Activated CD4-positive, alpha-beta memory T cell treated with anti-CD3 and anti-CD28 coated beads, Interleukin-2, amount 10 ng/mL, durations not matched to agents 7 days and 5 days (primary cell): ENCODE measurements around the gene UQCR11. TPM values are rescaled to one million over a fixed set of nuclear protein-coding genes. Genes with fewer than 3 reads are reported as not detected.
A peak's percentile ranks its signal among the peaks of the same experiment; 100 is the strongest.

Source experiments
- CTCF ChIA-PET: fragments of 350-600 bp; sonication (Branson Sonifier 250); formaldehyde crosslinking; loops from one replicate; lab custom pipeline; 2021; ENCODE audit warnings: antibody characterized with exemption, inconsistent platforms; lab: Charles Lee
- POLR2A ChIA-PET: fragments of 350-600 bp; sonication (Branson Sonifier 250); formaldehyde crosslinking; loops from one replicate; lab custom pipeline; 2021; ENCODE audit warnings: antibody characterized with exemption; lab: Charles Lee
- DNase-seq: peaks from one replicate; pipeline ENCODE4 v3.0.0-alpha.2; 2020
- H3K27ac Mint-ChIP-seq: one replicate; pipeline ENCODE4 v1.8.0; 2021; ENCODE audit warnings: mild to moderate bottlenecking, mixed read lengths
- H3K27me3 Mint-ChIP-seq: one replicate; pipeline ENCODE4 v1.8.0; 2021; ENCODE audit warnings: mixed read lengths
- H3K36me3 Mint-ChIP-seq: one replicate; pipeline ENCODE4 v1.8.0; 2021; ENCODE audit warnings: low read depth, mixed read lengths
- H3K4me1 Mint-ChIP-seq: one replicate; pipeline ENCODE4 v1.8.0; 2021; ENCODE audit warnings: mixed read lengths
- H3K4me3 Mint-ChIP-seq: one replicate; pipeline ENCODE4 v1.8.0; 2021; ENCODE audit warnings: mild to moderate bottlenecking, mixed read lengths
- H3K9me3 Mint-ChIP-seq: one replicate; pipeline ENCODE4 v1.8.0; 2021; ENCODE audit warnings: mixed read lengths
- total RNA-seq, 2 experiments: library from RNA; stranded (reverse); gene quantifications; one replicate each; pipeline ENCODE4 v1.2.3, GENCODE V29; 2021

Gene UQCR11
- total RNA-seq, 2 experiments from 2014 or later, result 177 to 191 TPM

- POLR2A ChIA-PET, result interaction anchor here (0.8 to 1.3 kb wide), 2 partner anchors 15 to 44 kb away, joined by 3 read pairs; partner anchors contain the start of gene TCF3
- Mint-ChIP-seq H3K9me3 (no peaks in the 10 kb centered on the region), H3K36me3 (peaks cover 11% of the 10 kb centered on the region), H3K27me3 (no peaks in the 10 kb centered on the region), H3K27ac (peak overlapping the region; percentile 66), H3K4me3 (no peak overlapping the region), H3K4me1 (peaks cover 43% of the 10 kb centered on the region)
- peak; percentile 24 for DNase-seq
- CTCF ChIA-PET, result no interaction called here
These were observed 3.3 kb upstream of the UQCR11 start for GRCh38 chr19:1608359-1609102.

DNA sequence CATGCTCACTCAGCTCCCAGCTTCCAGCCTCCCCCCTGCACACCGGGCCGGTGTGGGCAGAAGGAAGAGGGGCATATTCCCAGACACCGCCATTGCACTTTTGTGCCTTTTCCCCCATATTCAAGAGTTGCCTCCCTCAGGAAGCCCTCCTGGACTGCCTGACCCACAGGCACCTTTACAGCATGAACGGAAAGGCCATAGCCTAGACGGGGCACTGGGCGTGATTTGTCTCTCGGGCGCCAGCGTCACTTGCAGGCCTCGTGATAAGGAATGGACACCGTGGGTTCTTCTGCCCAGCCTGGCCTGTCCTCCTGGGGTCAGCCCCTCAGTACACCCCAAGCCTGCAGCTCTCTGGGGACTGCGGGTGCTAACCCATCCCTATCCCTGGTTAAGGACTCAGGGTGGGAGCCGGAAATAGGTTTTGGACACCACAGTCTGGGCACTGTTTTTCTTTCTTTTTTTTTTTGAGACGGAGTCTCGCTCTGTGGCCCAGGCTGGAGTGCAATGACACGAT, 933 bp upstream of the UQCR11 start:
- DNase-seq, result no peak
- H3K36me3 Mint-ChIP-seq, result peaks cover 15% of the 10 kb centered on the region
- H3K9me3 Mint-ChIP-seq, result no peaks in the 10 kb centered on the region
- ChIA-PET CTCF (interaction anchor here (1.1 to 2.6 kb wide), 5 partner anchors 13 to 66 kb away, joined by 3 to 14 read pairs (median 4); partner anchors contain the start of genes MBD3 and TCF3), POLR2A (interaction anchor here (1.0 to 5.9 kb wide), 7 partner anchors 13 to 198 kb away, joined by 3 to 60 read pairs (median 8); partner anchors contain the start of genes MBD3, REEP6 and TCF3)
- H3K4me1 Mint-ChIP-seq, result peaks cover 55% of the 10 kb centered on the region
- H3K4me3 Mint-ChIP-seq, result peak overlapping the region; percentile 96
- H3K27me3 Mint-ChIP-seq, result no peaks in the 10 kb centered on the region
- peak overlapping the region; percentile 99 for H3K27ac Mint-ChIP-seq

GRCh38 chr19:1602091-1602707, 3.1 kb downstream of the UQCR11 start:
- DNase-seq, result no peak
- no peak overlapping the region for H3K4me3 Mint-ChIP-seq
- peaks cover 40% of the 10 kb centered on the region for H3K4me1 Mint-ChIP-seq
- no peaks in the 10 kb centered on the region for H3K9me3 Mint-ChIP-seq
- POLR2A ChIA-PET, result interaction anchor here (5.9 kb wide), 1 partner anchor 9 kb away, joined by 60 read pairs; the partner anchor contains the start of gene MBD3
- H3K36me3 Mint-ChIP-seq, result peaks cover 26% of the 10 kb centered on the region
- H3K27ac Mint-ChIP-seq, result no peak overlapping the region
- CTCF ChIA-PET, result no interaction called here
- no peaks in the 10 kb centered on the region for H3K27me3 Mint-ChIP-seq

GRCh38 chr19:1601613-1602064, 3.6 kb downstream of the UQCR11 start:
- Mint-ChIP-seq H3K36me3 (peaks cover 28% of the 10 kb centered on the region), H3K9me3 (no peaks in the 10 kb centered on the region), H3K27ac (no peak overlapping the region), H3K4me1 (peaks cover 36% of the 10 kb centered on the region), H3K27me3 (no peaks in the 10 kb centered on the region), H3K4me3 (no peak overlapping the region)
- POLR2A ChIA-PET, result interaction anchor here (5.9 kb wide), 1 partner anchor 8 kb away, joined by 60 read pairs; the partner anchor contains the start of gene MBD3
- CTCF ChIA-PET, result interaction anchor here (1.2 kb wide), 1 partner anchor 9 kb away, joined by 3 read pairs; the partner anchor contains the start of gene MBD3
- DNase-seq, result no peak

- Mint-ChIP-seq H3K36me3 (peaks cover 28% of the 10 kb centered on the region), H3K27ac (no peak overlapping the region), H3K27me3 (no peaks in the 10 kb centered on the region), H3K4me3 (no peak overlapping the region), H3K9me3 (no peaks in the 10 kb centered on the region), H3K4me1 (peaks cover 23% of the 10 kb centered on the region)
- DNase-seq, result no peak
- POLR2A ChIA-PET, result no interaction called here
- CTCF ChIA-PET, result no interaction called here
These were observed 5.8 kb downstream of the UQCR11 start for GRCh38 chr19:1599460-1599846.

DNA sequence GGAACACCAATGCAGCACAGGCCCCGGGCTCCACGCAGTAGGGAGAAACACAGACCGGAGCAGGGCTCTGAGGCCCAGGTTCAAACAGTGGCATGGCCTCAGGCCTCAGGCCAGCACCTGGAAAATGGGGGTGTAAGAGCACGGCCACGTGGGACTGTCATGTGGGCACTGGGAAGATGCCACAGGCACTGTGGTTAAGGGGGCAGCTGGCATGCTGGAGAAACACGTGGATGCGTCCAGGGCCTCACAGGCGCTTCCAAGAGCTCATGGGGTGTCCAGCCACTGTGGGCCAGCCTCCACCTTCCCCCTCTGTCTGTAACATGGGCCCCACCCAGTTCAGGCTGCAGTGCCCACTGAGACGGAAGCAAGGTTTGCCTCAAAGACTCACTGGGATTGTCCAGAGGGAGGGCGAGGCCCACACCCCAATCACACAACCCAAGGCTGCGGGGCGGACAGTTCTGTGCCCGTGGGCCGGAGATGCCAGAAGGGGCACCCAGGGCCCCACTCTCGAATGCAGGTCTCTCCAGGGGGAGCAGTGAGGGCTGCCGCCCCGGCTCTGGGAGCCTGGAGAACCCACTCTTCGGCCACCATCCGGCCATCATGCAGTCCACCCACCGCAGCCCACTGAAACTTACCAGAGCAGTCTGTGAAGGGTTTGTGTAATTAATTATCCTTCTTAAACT, 6.3 kb downstream of the UQCR11 start:
- H3K27ac Mint-ChIP-seq, result no peak overlapping the region
- POLR2A ChIA-PET, result no interaction called here

GRCh38 chr19:1593501-1593772, 11.8 kb downstream of the UQCR11 start:
- H3K36me3 Mint-ChIP-seq, result peaks cover 18% of the 10 kb centered on the region
- no peak for DNase-seq
- no peak overlapping the region for H3K27ac Mint-ChIP-seq
- no peaks in the 10 kb centered on the region for H3K9me3 Mint-ChIP-seq
- peak overlapping the region; percentile 85 for H3K4me3 Mint-ChIP-seq
- H3K4me1 Mint-ChIP-seq, result peaks cover 19% of the 10 kb centered on the region
- H3K27me3 Mint-ChIP-seq, result no peaks in the 10 kb centered on the region
- ChIA-PET CTCF (interaction anchor here (1.2 kb wide), 1 partner anchor 13 kb away, joined by 6 read pairs; no protein-coding TSS in a partner anchor), POLR2A (interaction anchor here (1.1 to 2.8 kb wide), 3 partner anchors 10 to 218 kb away, joined by 3 to 60 read pairs (median 6); partner anchors contain the start of gene UQCR11)

More for the DNA sequence above, 6.3 kb downstream of the UQCR11 start:
- H3K27me3 Mint-ChIP-seq, result no peaks in the 10 kb centered on the region
- H3K36me3 Mint-ChIP-seq, result peaks cover 28% of the 10 kb centered on the region
- CTCF ChIA-PET, result no interaction called here
- no peak overlapping the region for H3K4me3 Mint-ChIP-seq
- DNase-seq, result no peak
- H3K9me3 Mint-ChIP-seq, result no peaks in the 10 kb centered on the region
- peaks cover 18% of the 10 kb centered on the region for H3K4me1 Mint-ChIP-seq

DNA sequence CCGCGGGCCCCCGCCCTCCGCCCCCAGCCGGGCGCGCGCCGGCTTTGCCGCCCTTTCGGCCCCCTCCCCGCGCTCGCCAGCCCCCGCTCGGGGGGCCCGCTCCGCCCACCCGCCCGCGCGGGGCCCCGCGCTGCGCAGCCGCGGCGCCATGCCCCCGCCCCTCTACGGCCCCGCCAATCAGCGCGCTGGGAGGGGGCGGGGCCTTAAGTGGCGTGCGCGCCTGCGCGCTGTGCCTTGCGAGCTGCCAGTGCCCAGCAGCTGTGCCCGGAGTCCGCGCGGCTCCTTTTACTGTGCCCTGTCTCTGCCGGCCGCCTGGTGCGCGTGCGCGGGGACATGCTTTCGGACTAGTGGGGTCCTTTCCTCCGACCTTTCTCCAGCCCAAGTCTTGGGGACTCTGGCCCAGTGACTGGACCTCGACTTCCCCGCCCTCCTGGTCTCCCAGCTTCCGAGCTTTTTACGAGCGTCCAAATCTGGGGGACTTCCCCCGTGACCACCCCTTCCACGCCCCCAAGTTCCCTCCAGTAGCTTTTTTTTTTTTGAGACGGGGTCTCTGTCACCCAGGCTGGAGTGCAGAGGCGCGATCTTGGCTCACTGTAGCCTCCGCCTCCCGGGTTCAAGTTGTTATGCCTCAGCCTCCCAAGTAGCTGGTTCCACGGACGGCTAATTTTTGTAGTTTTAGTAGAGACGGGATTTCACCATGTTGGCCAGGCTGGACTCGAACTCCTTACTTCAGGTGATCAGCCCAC, 12.3 kb downstream of the UQCR11 start, which contains the start of gene MBD3:
TSS of gene MBD3 (minus strand) at position 111 of the 746 bp plus-strand sequence. CDS start 234 bp downstream, outside the sequence.
- CTCF ChIA-PET, result interaction anchor here (0.5 to 1.2 kb wide), 4 partner anchors 8 to 47 kb away, joined by 3 to 7 read pairs (median 4); no protein-coding TSS in a partner anchor
- peak within 1 kb of the TSS; percentile 85 for H3K4me3 Mint-ChIP-seq

GRCh38 chr19:1592024-1592754, 13.1 kb downstream of the UQCR11 start:
- peak; percentile 87 for DNase-seq
- no peaks in the 10 kb centered on the region for H3K9me3 Mint-ChIP-seq
- peaks cover 15% of the 10 kb centered on the region for H3K36me3 Mint-ChIP-seq
- ChIA-PET CTCF (interaction anchor here (0.8 to 2.0 kb wide), 4 partner anchors 9 to 15 kb away, joined by 3 to 7 read pairs (median 5); no protein-coding TSS in a partner anchor), POLR2A (interaction anchor here (1.0 to 2.8 kb wide), 6 partner anchors 8 to 239 kb away, joined by 3 to 60 read pairs (median 6); partner anchors contain the start of genes TCF3 and UQCR11)
- H3K27ac Mint-ChIP-seq, result peak overlapping the region; percentile 83
- peak overlapping the region; percentile 83 for H3K4me3 Mint-ChIP-seq
- no peaks in the 10 kb centered on the region for H3K27me3 Mint-ChIP-seq
- H3K4me1 Mint-ChIP-seq, result peaks cover 25% of the 10 kb centered on the region

More for the DNA sequence above, 12.3 kb downstream of the UQCR11 start, which contains the start of gene MBD3:
- no peaks in the 10 kb centered on the region for H3K27me3 Mint-ChIP-seq
- no peaks in the 10 kb centered on the region for H3K9me3 Mint-ChIP-seq
- peaks cover 19% of the 10 kb centered on the region for H3K4me1 Mint-ChIP-seq
- H3K27ac Mint-ChIP-seq, result peak within 1 kb of the TSS; percentile 83
- H3K36me3 Mint-ChIP-seq, result peaks cover 16% of the 10 kb centered on the region
- POLR2A ChIA-PET, result interaction anchor here (0.7 to 2.8 kb wide), 6 partner anchors 9 to 324 kb away, joined by 3 to 60 read pairs (median 4); partner anchors contain the start of genes TCF3 and UQCR11
- peak; percentile 89 for DNase-seq

GRCh38 chr19:1591421-1592023, 13.7 kb downstream of the UQCR11 start:
- ChIA-PET POLR2A (interaction anchor here (0.8 to 2.3 kb wide), 4 partner anchors 13 to 322 kb away, joined by 3 to 17 read pairs (median 8); partner anchors contain the start of genes CIRBP, TCF3 and UQCR11), CTCF (interaction anchor here (1.1 to 2.0 kb wide), 4 partner anchors 14 to 81 kb away, joined by 4 to 6 read pairs (median 4); partner anchors contain the start of gene UQCR11)
- Mint-ChIP-seq H3K4me3 (peak overlapping the region; percentile 83), H3K4me1 (peaks cover 25% of the 10 kb centered on the region), H3K27me3 (no peaks in the 10 kb centered on the region), H3K27ac (peak overlapping the region; percentile 83), H3K36me3 (peaks cover 13% of the 10 kb centered on the region), H3K9me3 (no peaks in the 10 kb centered on the region)
- no peak for DNase-seq
